ENCODE results near the gene BACH2.
"Not testable (repeated sequence)": the region's sequence is repeated elsewhere in the genome, so short reads cannot be mapped to it uniquely, and the experiment has no call there.

GRCh38 chr6:90133664-90134063 is 163.0 kb downstream of the BACH2 start:
- not testable (repeated sequence) for TF ChIP-seq YY1 (IDR thresholded peaks at IDR 0.05; ENCODE audit: low read depth, low read length); CEBPB (IDR thresholded peaks at IDR 0.05; ENCODE audit: low read depth, low read length); CTCF (IDR thresholded peaks at IDR 0.05; ENCODE audit: control extremely low read depth in 1 of 3, insufficient read depth in 1 of 3, low read depth in 1 of 3, low read length in 3 of 3); POLR2A (IDR thresholded peaks at IDR 0.05; ENCODE audit: control extremely low read depth in 1 of 2, low read depth in 2 of 2, low read length in 2 of 2); KDM1A (IDR thresholded peaks at IDR 0.05; ENCODE audit: borderline replicate concordance, low read length); EZH2 (IDR thresholded peaks at IDR 0.05; ENCODE audit: low read depth, low read length, severe bottlenecking); RFX5 (IDR thresholded peaks at IDR 0.05; ENCODE audit: borderline replicate concordance, low read depth, low read length)
